Measurements from ENCODE around the gene RAP1A. TPM values are rescaled to one million over a fixed set of nuclear protein-coding genes. Genes with fewer than 3 reads are reported as not detected.

The RAP1A gene
- total RNA-seq, 1 experiment from 2014 or later: 26.7 TPM

GRCh38 chr1:111581166-111581565 is 38.4 kb upstream of the RAP1A start:
- no peaks in the 10 kb centered on the region; the same call in 1 of the 2 replicates for H3K4me1 ChIP-seq (ENCODE audit: insufficient read depth, low read length)
- H3K9ac ChIP-seq (ENCODE audit: extremely low read depth, insufficient read length, low read length): no peak overlapping the region
- no peak overlapping the region for H3K18ac ChIP-seq (ENCODE audit: insufficient read length, low read depth, low read length)
- H3K9me3 ChIP-seq (ENCODE audit: control insufficient read depth, low read depth, low read length): no peaks in the 10 kb centered on the region
- no peak overlapping the region for H3K56ac ChIP-seq (ENCODE audit: insufficient read length, low read depth, low read length)
- H4K91ac ChIP-seq (ENCODE audit: insufficient read length, low read depth, low read length): no peak overlapping the region
- H3K27ac ChIP-seq (ENCODE audit: insufficient read length, low read depth, low read length): no peak overlapping the region
- no peak overlapping the region for H3K4ac ChIP-seq (ENCODE audit: low read depth, low read length)
- Mint-ChIP-seq H3K4me1 (peaks cover 0 to 4% of the 10 kb centered on the region in 2 experiments; a peak in 1 of 4 replicates), H3K27ac (no peak overlapping the region), H3K27me3 (ENCODE audit: low read depth) (no peaks in the 10 kb centered on the region), H3K36me3 (ENCODE audit: insufficient read depth in 1 of 3, low read depth in 3 of 3) (no peaks in the 10 kb centered on the region), H3K4me3 (no peak overlapping the region), H3K9me3 (no peaks in the 10 kb centered on the region)
- H4K5ac ChIP-seq (ENCODE audit: insufficient read length, low read depth, low read length): no peak overlapping the region
- no peak overlapping the region for H2BK20ac ChIP-seq (ENCODE audit: low read depth, low read length, poor library complexity, severe bottlenecking)
- TF ChIP-seq CTCF (conservative IDR thresholded peaks at IDR 0.05): no peak
- H3K4me2 ChIP-seq (ENCODE audit: insufficient read depth, insufficient read length, low read length): no peak overlapping the region
- H2AFZ ChIP-seq (ENCODE audit: low read length): no peak overlapping the region
- no peak for DNase-seq
- WGBS (ENCODE audit: extremely low coverage, insufficient read length, low lambda C conversion rate): no CpG with 5 or more reads among the region's 2 CpGs
- no peaks in the 10 kb centered on the region for H3K23me2 ChIP-seq (ENCODE audit: insufficient read length, low read depth, low read length, poor library complexity, severe bottlenecking)
- H3K23ac ChIP-seq (ENCODE audit: insufficient read length, low read depth, low read length): no peak overlapping the region
- no peak overlapping the region for H2AK5ac ChIP-seq (ENCODE audit: insufficient read length, low read length)
- H3T11ph ChIP-seq (ENCODE audit: low read length): no peak overlapping the region
- no peak overlapping the region for H2BK12ac ChIP-seq (ENCODE audit: insufficient read length, low read depth, low read length)
- H3K14ac ChIP-seq (ENCODE audit: insufficient read depth, low read length): no peak overlapping the region
- H2BK120ac ChIP-seq (ENCODE audit: low read depth, low read length, poor library complexity, severe bottlenecking): no peak overlapping the region
- H3K27me3 ChIP-seq (ENCODE audit: insufficient read depth, low read length): no peaks in the 10 kb centered on the region
- no peaks in the 10 kb centered on the region for H3K79me2 ChIP-seq (ENCODE audit: insufficient read depth, low read length)
- H3K79me1 ChIP-seq (ENCODE audit: insufficient read depth, low read depth, low read length, poor library complexity, severe bottlenecking): no peaks in the 10 kb centered on the region
- no peak overlapping the region for H4K8ac ChIP-seq (replicated peaks; ENCODE audit: insufficient read length, low read depth, low read length)
- H2BK5ac ChIP-seq (ENCODE audit: insufficient read length, low read length): no peak overlapping the region
- H4K20me1 ChIP-seq (ENCODE audit: control insufficient read depth, insufficient read depth, insufficient read length): no peaks in the 10 kb centered on the region
- no peak overlapping the region for H2BK15ac ChIP-seq (ENCODE audit: low read depth, low read length)
